GM12878 (cell line): Measurements from ENCODE around the gene SLMAP.

Experiments used
- CHD4 ChIP-seq: fragments of 200-600 bp; sonication (generic); IDR thresholded peaks from 2 replicates; pipeline ENCODE4 v1.6.1; 2016; ENCODE audit warnings: mild to moderate bottlenecking
- ZZZ3 ChIP-seq: IDR thresholded peaks from 2 replicates; pipeline ENCODE4 v1.6.1; 2011; ENCODE audit warnings: low read depth; ENCODE audit not compliant: control insufficient read depth, insufficient read length

DNA sequence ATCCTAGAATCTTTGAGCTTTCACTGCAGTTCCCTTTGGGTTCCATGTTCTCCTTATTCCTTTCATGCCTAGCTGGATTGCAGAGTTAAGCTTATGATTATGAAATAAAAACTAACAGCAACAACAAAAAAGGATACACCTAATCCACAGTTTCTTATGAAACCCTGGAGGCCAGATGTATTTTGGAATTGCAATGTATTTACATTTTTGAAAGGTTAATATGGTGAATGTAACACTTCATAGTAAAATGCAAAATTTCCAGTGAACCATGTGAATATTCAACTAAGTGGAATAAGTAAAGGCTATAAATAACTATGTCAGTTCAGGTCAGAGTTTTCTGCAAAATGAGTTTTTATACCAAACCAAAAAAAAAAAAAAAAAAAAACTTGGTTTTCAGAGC, 186.3 kb downstream of the SLMAP start:
- TF ChIP-seq CHD4 (no peak), ZZZ3 (no peak)
